Esophagus muscularis mucosa (tissue), 4 donors: ENCODE measurements around the gene RSBN1L. TPM values are rescaled to one million over a fixed set of nuclear protein-coding genes. Genes with fewer than 3 reads are reported as not detected.

Experiments used
- DNase-seq: peaks from one replicate; pipeline ENCODE4 v3.0.0-alpha.2; 2017; ENCODE audit errors: extremely low spot score
- H3K27ac ChIP-seq, 4 donors: fragments of 200-600 bp; sonication (generic); replicated peaks in 1 of 4; 1 replicate in 3 of 4; 2 replicates in 1 of 4; pipeline ENCODE4 v1.5.1; 2016 to 2019; ENCODE audit warnings: mild to moderate bottlenecking in 1 of 4
- H3K27me3 ChIP-seq, 4 donors: fragments of 200-600 bp; sonication (generic); one replicate each; pipeline versions ENCODE4 v1.5.1 to v1.6.0; 2016 to 2019
- H3K36me3 ChIP-seq, 4 donors: fragments of 200-600 bp; sonication (generic); one replicate each; pipeline ENCODE4 v1.5.1; 2016 to 2019
- H3K4me1 ChIP-seq, 4 donors: fragments of 200-600 bp; sonication (generic); one replicate each; pipeline ENCODE4 v1.5.1; 2016 to 2019
- H3K4me3 ChIP-seq, 4 donors: fragments of 200-600 bp; sonication (generic); 1 replicate in 2 of 4; 2 replicates in 2 of 4; pipeline ENCODE4 v1.5.1; 2016 to 2019; ENCODE audit warnings: mild to moderate bottlenecking in 4 of 4, moderate library complexity in 1 of 4
- H3K9me3 ChIP-seq, 4 donors: fragments of 200-600 bp; sonication (generic); 1 replicate in 3 of 4; 2 replicates in 1 of 4; pipeline ENCODE4 v1.5.1; 2016 to 2019
- CTCF ChIP-seq, 3 experiments: fragments of 200-600 bp in 2 of 3; fragments of 450-650 bp in 1 of 3; sonication (generic) in 2 of 3; IDR thresholded peaks; one replicate each; pipeline ENCODE4 v1.5.1; 2017 to 2019; ENCODE audit warnings: antibody characterized with exemption in 3 of 3, mild to moderate bottlenecking in 2 of 3, moderate library complexity in 1 of 3
- EP300 ChIP-seq: sonication (generic); formaldehyde crosslinking; IDR thresholded peaks from one replicate; pipeline ENCODE4 v1.6.1; 2017; ENCODE audit warnings: antibody characterized with exemption
- POLR2A ChIP-seq: fragments of 450-650 bp; IDR thresholded peaks from one replicate; pipeline ENCODE4 v1.6.1; 2017; ENCODE audit warnings: antibody characterized with exemption, moderate library complexity, mild to moderate bottlenecking, low read depth
- POLR2AphosphoS5 ChIP-seq, 2 donors: sonication (generic); formaldehyde crosslinking; IDR thresholded peaks; one replicate each; pipeline ENCODE4 v1.6.1; 2017; ENCODE audit warnings: antibody characterized with exemption in 2 of 2
- WGBS: methylation state at CpG from one replicate; pipeline ENCODE4 v1.1.5; 2018; 5-methylcytosine and 5-hydroxymethylcytosine counted together
- intact Hi-C: fragments of 100-400 bp; cut with DNase I; formaldehyde crosslinking; loops from one replicate; pipeline ENCODE4 v1.15.1; 2023
- total RNA-seq, 4 donors: library from RNA; depleted of rRNA; stranded (reverse); fragments of >200 nt; gene quantifications; one replicate each; pipeline versions ENCODE4 v1.1.0 to v1.2.1, GENCODE V29; 2016

RSBN1L gene
- total RNA-seq, 4 donors from 2014 or later, result 17.0 to 36.5 (median 25.9) TPM

GRCh38 chr7:77743518-77743917 lies 47.3 kb downstream of the RSBN1L start:
- Histone ChIP-seq H3K4me1 (peaks cover 0 to 21% (median 15%) of the 10 kb centered on the region in 4 donors), H3K4me3 (no peak overlapping the region), H3K27me3 (no peaks in the 10 kb centered on the region), H3K27ac (no peak overlapping the region), H3K9me3 (no peaks in the 10 kb centered on the region), H3K36me3 (peaks cover 0 to 13% (median 7%) of the 10 kb centered on the region in 4 donors)
- TF ChIP-seq POLR2AphosphoS5 (IDR thresholded peaks at IDR 0.05) (no peak), CTCF (IDR thresholded peaks at IDR 0.05) (no peak), EP300 (no peak), POLR2A (no peak)
- no peak for DNase-seq
- intact Hi-C loops, result no loop called here
- WGBS, result 94% methylated on average over 1 of the region's 1 CpG

- Histone ChIP-seq H3K9me3 (no peaks in the 10 kb centered on the region), H3K27me3 (no peaks in the 10 kb centered on the region), H3K36me3 (peaks cover 0 to 14% (median 8%) of the 10 kb centered on the region in 4 donors), H3K27ac (no peak overlapping the region), H3K4me3 (no peak overlapping the region), H3K4me1 (peaks cover 0 to 28% (median 12%) of the 10 kb centered on the region in 4 donors)
- 93% methylated on average over 4 of the region's 4 CpGs for WGBS
- intact Hi-C loops, result no loop called here
- no peak for DNase-seq
- TF ChIP-seq POLR2A, result no peak
- no peak for TF ChIP-seq EP300
- no peak for TF ChIP-seq POLR2AphosphoS5 (IDR thresholded peaks at IDR 0.05)
- no peak for TF ChIP-seq CTCF (IDR thresholded peaks at IDR 0.05)
These were observed 49.5 kb downstream of the RSBN1L start for GRCh38 chr7:77745746-77746145.

- no peak for DNase-seq
- Histone ChIP-seq H3K27me3 (no peaks in the 10 kb centered on the region), H3K4me1 (peaks cover 0 to 28% (median 12%) of the 10 kb centered on the region in 4 donors), H3K27ac (no peak overlapping the region), H3K4me3 (no peak overlapping the region), H3K36me3 (peaks cover 0 to 20% (median 8%) of the 10 kb centered on the region in 4 donors), H3K9me3 (no peaks in the 10 kb centered on the region)
- WGBS, result 90% methylated on average over 6 of the region's 6 CpGs
- intact Hi-C loops, result no loop called here
- no peak for TF ChIP-seq POLR2AphosphoS5 (IDR thresholded peaks at IDR 0.05)
These were observed 50.0 kb downstream of the RSBN1L start for GRCh38 chr7:77746164-77746823.

- Histone ChIP-seq H3K4me1 (peaks cover 0 to 33% (median 14%) of the 10 kb centered on the region in 4 donors), H3K36me3 (peaks cover 0 to 23% (median 8%) of the 10 kb centered on the region in 4 donors), H3K27me3 (no peaks in the 10 kb centered on the region), H3K27ac (no peak overlapping the region), H3K9me3 (no peaks in the 10 kb centered on the region), H3K4me3 (no peak overlapping the region)
- WGBS, result 96% methylated on average over 2 of the region's 2 CpGs
- TF ChIP-seq POLR2A (no peak), POLR2AphosphoS5 (IDR thresholded peaks at IDR 0.05) (no peak), CTCF (IDR thresholded peaks at IDR 0.05) (no peak), EP300 (no peak)
- DNase-seq, result no peak
- intact Hi-C loops, result no loop called here
These were observed 50.5 kb downstream of the RSBN1L start for GRCh38 chr7:77746824-77747165.

GRCh38 chr7:77747178-77747577 lies 50.9 kb downstream of the RSBN1L start:
- intact Hi-C loops, result no loop called here
- no peak overlapping the region for H3K4me3 ChIP-seq
- H3K4me1 ChIP-seq, result peaks cover 0 to 37% (median 18%) of the 10 kb centered on the region in 4 donors
- no peaks in the 10 kb centered on the region for H3K9me3 ChIP-seq
- no peak for TF ChIP-seq CTCF (IDR thresholded peaks at IDR 0.05)
- no peak for TF ChIP-seq POLR2A
- no peak for TF ChIP-seq EP300
- no peak for TF ChIP-seq POLR2AphosphoS5 (IDR thresholded peaks at IDR 0.05)
- peaks cover 0 to 23% (median 8%) of the 10 kb centered on the region in 4 donors for H3K36me3 ChIP-seq
- no peaks in the 10 kb centered on the region for H3K27me3 ChIP-seq
- WGBS, result 58% methylated on average over 2 of the region's 2 CpGs
- H3K27ac ChIP-seq, result no peak overlapping the region
- no peak for DNase-seq
